ENCODE measurements around the gene SAMD11. TPM values are rescaled to one million over a fixed set of nuclear protein-coding genes. Genes with fewer than 3 reads are reported as not detected.
A peak's percentile ranks its signal among the peaks of the same experiment; 100 is the strongest.
"Not testable (repeated sequence)": the region's sequence is repeated elsewhere in the genome, so short reads cannot be mapped to it uniquely, and the experiment has no call there.

SAMD11 gene
- polyA plus RNA-seq, 1 donor from 2014 or later: 21.6 TPM

GRCh38 chr1:975896-976683, 52.4 kb downstream of the SAMD11 start:
- no peaks in the 10 kb centered on the region for H3K9me3 ChIP-seq (ENCODE audit: low read length)
- peaks cover 7% of the 10 kb centered on the region for H3K27me3 ChIP-seq (ENCODE audit: insufficient read depth, low read depth, low read length)

GRCh38 chr1:976791-977190, 53.1 kb downstream of the SAMD11 start:
- H3K79me2 ChIP-seq (replicated peaks; ENCODE audit: insufficient read depth, low read length); H3F3A ChIP-seq (ENCODE audit: insufficient read depth, low read length, poor library complexity, severe bottlenecking); H3K4me3 ChIP-seq (ENCODE audit: low read length); H3K27ac ChIP-seq (ENCODE audit: low read length); H3K9me2 ChIP-seq (ENCODE audit: insufficient read depth, low read length); H3K36me3 ChIP-seq (ENCODE audit: insufficient read depth, low read length); H3K9me3 ChIP-seq (ENCODE audit: low read length); H3K9ac ChIP-seq (ENCODE audit: low read length); H2AFZ ChIP-seq (ENCODE audit: low read depth, low read length); H3K4me2 ChIP-seq (ENCODE audit: low read length); H4K20me1 ChIP-seq (ENCODE audit: insufficient read depth); H3K27me3 ChIP-seq (ENCODE audit: insufficient read depth, low read depth, low read length): not testable (repeated sequence)

More at GRCh38 chr1:975896-976683, 52.4 kb downstream of the SAMD11 start:
- Histone ChIP-seq H3K79me2 (replicated peaks; ENCODE audit: insufficient read depth, low read length) (no peaks in the 10 kb centered on the region), H4K20me1 (ENCODE audit: insufficient read depth) (no peaks in the 10 kb centered on the region), H3K4me2 (ENCODE audit: low read length) (no peak overlapping the region), H2AFZ (ENCODE audit: low read depth, low read length) (no peak overlapping the region), H3K36me3 (ENCODE audit: insufficient read depth, low read length) (no peaks in the 10 kb centered on the region), H3F3A (ENCODE audit: insufficient read depth, low read length, poor library complexity, severe bottlenecking) (no peaks in the 10 kb centered on the region), H3K27ac (ENCODE audit: low read length) (no peak overlapping the region), H3K9me2 (ENCODE audit: insufficient read depth, low read length) (no peaks in the 10 kb centered on the region), H3K9ac (ENCODE audit: low read length) (no peak overlapping the region), H3K4me3 (ENCODE audit: low read length) (no peak overlapping the region)
- TF ChIP-seq CTCF (IDR thresholded peaks at IDR 0.05; ENCODE audit: poor library complexity, severe bottlenecking): peak; percentile 53
- no peak for TF ChIP-seq TAF1 (IDR thresholded peaks at IDR 0.05; ENCODE audit: low read depth)
- TF ChIP-seq EP300 (conservative IDR thresholded peaks at IDR 0.05; ENCODE audit: poor library complexity, severe bottlenecking): no peak
- TF ChIP-seq REST (IDR thresholded peaks at IDR 0.05; ENCODE audit: borderline replicate concordance): no peak
- no peak for TF ChIP-seq POLR2AphosphoS5 (IDR thresholded peaks at IDR 0.05)
- peak; percentile 47 for TF ChIP-seq SMC3 (conservative IDR thresholded peaks at IDR 0.05; ENCODE audit: poor library complexity)
- no peak for TF ChIP-seq MXI1 (conservative IDR thresholded peaks at IDR 0.05; ENCODE audit: poor library complexity, severe bottlenecking)
- no peak for TF ChIP-seq EZH2 (IDR thresholded peaks at IDR 0.05; ENCODE audit: borderline replicate concordance, insufficient read depth, low read length, poor library complexity, severe bottlenecking)
- peak; percentile 43 for TF ChIP-seq RAD21 (conservative IDR thresholded peaks at IDR 0.05)

Measured in neural cell (in vitro differentiated cells).